ENCODE data around the gene NRXN2.

DNA sequence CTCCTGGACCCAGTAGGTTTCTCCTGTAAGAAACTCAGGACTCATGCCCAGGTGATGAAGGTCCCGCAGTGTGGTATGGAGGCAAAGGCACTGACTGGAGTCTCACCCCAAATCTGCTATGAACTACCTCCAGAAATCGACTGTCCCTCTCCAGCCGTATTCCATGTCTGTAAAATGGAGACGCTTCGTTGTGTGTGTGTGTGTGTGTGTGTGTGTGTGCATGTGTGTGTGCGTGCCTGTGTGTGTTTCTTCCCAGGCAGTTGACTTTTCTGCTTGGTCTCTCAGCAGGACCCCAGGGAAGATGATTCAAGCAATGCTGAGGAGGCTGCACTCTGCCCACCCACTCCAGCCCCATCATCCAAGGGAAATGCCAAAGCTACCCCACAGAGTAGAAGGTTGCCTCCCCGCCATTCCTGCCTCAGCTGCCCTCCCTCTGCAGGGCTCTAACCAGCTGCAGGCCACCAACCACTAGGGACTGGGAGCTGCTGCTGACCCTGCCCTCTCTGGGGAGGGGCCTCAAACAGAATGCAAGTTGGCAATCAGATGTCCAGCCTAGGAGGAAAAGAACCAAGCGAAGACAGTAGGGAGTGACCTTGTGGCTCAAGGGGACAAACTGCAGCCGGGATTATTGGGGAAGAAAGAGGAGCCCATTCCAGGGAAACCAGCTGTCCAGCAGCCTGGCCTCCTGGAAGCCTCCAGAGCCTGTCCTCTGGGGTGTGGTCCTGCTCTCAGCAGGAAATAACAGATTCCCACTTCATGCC, 75.8 kb downstream of the NRXN2 start:
- no peak for TF ChIP-seq POLR2A (IDR thresholded peaks at IDR 0.05)
- TF ChIP-seq, protein P1, sequence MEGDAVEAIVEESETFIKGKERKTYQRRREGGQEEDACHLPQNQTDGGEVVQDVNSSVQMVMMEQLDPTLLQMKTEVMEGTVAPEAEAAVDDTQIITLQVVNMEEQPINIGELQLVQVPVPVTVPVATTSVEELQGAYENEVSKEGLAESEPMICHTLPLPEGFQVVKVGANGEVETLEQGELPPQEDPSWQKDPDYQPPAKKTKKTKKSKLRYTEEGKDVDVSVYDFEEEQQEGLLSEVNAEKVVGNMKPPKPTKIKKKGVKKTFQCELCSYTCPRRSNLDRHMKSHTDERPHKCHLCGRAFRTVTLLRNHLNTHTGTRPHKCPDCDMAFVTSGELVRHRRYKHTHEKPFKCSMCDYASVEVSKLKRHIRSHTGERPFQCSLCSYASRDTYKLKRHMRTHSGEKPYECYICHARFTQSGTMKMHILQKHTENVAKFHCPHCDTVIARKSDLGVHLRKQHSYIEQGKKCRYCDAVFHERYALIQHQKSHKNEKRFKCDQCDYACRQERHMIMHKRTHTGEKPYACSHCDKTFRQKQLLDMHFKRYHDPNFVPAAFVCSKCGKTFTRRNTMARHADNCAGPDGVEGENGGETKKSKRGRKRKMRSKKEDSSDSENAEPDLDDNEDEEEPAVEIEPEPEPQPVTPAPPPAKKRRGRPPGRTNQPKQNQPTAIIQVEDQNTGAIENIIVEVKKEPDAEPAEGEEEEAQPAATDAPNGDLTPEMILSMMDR (IDR thresholded peaks at IDR 0.05): no peak
